ENCODE data around the gene U2AF1L4.

U2AF1L4 gene

DNA sequence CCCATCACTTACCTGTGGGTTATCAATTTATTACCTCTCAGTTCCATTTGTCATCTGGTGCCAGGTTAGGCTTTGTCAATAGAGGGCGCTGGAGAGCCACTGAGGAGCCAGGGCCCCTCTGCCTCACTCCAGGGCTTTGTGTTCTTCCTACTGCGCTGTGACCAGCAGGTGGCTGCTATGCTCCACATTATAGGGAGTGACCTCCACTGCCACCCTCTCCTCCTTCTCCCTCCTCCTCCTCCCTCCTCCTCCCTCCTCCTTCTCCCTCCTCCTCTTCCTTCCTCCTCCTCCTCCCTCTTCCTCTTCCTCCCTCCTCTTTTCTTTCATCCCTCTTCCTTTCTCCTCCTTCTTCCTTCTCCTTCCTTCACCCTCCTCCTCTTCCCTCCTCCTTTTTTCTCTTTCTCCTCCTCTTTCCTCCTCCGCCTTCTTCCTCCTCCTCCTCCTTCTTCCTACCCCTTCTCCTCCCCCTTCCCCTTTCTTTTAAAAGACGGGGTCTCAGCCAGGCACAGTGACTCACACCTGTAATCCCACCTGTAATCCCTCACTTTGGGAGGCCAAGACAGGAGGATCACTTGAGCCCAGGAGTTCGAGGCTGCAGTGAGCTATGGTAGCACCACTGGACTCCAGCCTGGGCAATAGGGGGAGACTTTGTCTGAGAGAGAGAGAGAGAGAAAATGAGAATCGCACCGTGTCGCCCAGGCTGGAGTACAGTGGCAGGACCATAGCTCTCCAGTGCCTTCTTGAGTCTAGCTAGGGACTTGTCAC is 51.2 kb downstream of the U2AF1L4 start (continued):
- TF ChIP-seq, protein P1, sequence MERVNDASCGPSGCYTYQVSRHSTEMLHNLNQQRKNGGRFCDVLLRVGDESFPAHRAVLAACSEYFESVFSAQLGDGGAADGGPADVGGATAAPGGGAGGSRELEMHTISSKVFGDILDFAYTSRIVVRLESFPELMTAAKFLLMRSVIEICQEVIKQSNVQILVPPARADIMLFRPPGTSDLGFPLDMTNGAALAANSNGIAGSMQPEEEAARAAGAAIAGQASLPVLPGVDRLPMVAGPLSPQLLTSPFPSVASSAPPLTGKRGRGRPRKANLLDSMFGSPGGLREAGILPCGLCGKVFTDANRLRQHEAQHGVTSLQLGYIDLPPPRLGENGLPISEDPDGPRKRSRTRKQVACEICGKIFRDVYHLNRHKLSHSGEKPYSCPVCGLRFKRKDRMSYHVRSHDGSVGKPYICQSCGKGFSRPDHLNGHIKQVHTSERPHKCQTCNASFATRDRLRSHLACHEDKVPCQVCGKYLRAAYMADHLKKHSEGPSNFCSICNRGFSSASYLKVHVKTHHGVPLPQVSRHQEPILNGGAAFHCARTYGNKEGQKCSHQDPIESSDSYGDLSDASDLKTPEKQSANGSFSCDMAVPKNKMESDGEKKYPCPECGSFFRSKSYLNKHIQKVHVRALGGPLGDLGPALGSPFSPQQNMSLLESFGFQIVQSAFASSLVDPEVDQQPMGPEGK (tag by site-specific recombination; IDR thresholded peaks at IDR 0.05), result peak; percentile 55
- peak; percentile 81; the same call in 1 of the 2 replicates for TF ChIP-seq SCRT1 (tag by site-specific recombination; IDR thresholded peaks at IDR 0.05; ENCODE audit: borderline replicate concordance)
- TF ChIP-seq ZNF626 (tag by site-specific recombination; IDR thresholded peaks at IDR 0.05), result no peak
- TF ChIP-seq, protein P2, sequence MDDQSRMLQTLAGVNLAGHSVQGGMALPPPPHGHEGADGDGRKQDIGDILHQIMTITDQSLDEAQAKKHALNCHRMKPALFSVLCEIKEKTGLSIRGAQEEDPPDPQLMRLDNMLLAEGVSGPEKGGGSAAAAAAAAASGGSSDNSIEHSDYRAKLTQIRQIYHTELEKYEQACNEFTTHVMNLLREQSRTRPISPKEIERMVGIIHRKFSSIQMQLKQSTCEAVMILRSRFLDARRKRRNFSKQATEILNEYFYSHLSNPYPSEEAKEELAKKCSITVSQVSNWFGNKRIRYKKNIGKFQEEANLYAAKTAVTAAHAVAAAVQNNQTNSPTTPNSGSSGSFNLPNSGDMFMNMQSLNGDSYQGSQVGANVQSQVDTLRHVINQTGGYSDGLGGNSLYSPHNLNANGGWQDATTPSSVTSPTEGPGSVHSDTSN (CRISPR knock-in tag; IDR thresholded peaks at IDR 0.05), result no peak
- TF ChIP-seq ZNF785 (tag by site-specific recombination; IDR thresholded peaks at IDR 0.05), result peak; percentile 94
- no peak for TF ChIP-seq GLI4 (tag by site-specific recombination; IDR thresholded peaks at IDR 0.05)
- peak; percentile 64; the same call in 1 of the 2 replicates for TF ChIP-seq ZNF157 (tag by site-specific recombination; IDR thresholded peaks at IDR 0.05)
- TF ChIP-seq ZBTB21 (tag by site-specific recombination; IDR thresholded peaks at IDR 0.05), result peak; percentile 36; the same call in 1 of the 2 replicates
- TF ChIP-seq, protein P3, sequence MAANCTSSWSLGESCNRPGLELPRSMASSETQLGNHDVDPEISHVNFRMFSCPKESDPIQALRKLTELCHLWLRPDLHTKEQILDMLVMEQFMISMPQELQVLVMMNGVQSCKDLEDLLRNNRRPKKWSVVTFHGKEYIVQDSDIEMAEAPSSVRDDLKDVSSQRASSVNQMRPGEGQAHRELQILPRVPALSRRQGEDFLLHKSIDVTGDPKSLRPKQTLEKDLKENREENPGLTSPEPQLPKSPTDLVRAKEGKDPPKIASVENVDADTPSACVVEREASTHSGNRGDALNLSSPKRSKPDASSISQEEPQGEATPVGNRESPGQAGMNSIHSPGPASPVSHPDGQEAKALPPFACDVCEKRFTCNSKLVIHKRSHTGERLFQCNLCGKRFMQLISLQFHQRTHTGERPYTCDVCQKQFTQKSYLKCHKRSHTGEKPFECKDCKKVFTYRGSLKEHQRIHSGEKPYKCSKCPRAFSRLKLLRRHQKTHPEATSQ (tag by site-specific recombination; IDR thresholded peaks at IDR 0.05), result 0 out of 2 replicates have a peak, but pooled peaks have one; percentile 30
- TF ChIP-seq ZNF350 (tag by site-specific recombination; IDR thresholded peaks at IDR 0.05), result no peak
- no peak for TF ChIP-seq ZNF585B (tag by site-specific recombination; IDR thresholded peaks at IDR 0.05)
- TF ChIP-seq ZNF747 (tag by site-specific recombination; IDR thresholded peaks at IDR 0.05), result no peak
- TF ChIP-seq REPIN1 (tag by site-specific recombination; IDR thresholded peaks at IDR 0.05; ENCODE audit: low read depth), result peak; percentile 84; the same call in 1 of the 2 replicates
- TF ChIP-seq ZIC2 (tag by site-specific recombination; IDR thresholded peaks at IDR 0.05), result peak; percentile 90
- TF ChIP-seq ZNF777 (tag by site-specific recombination; IDR thresholded peaks at IDR 0.05; ENCODE audit: borderline replicate concordance), result no peak
- TF ChIP-seq ZNF514 (tag by site-specific recombination; IDR thresholded peaks at IDR 0.05), result peak; percentile 81; the same call in 1 of the 2 replicates
- TF ChIP-seq GLIS1 (tag by site-specific recombination; IDR thresholded peaks at IDR 0.05), result peak; percentile 71
- TF ChIP-seq ZNF629 (tag by site-specific recombination; IDR thresholded peaks at IDR 0.05), result peak; percentile 72
- no peak for TF ChIP-seq GLI2 (tag by site-specific recombination; IDR thresholded peaks at IDR 0.05; ENCODE audit: borderline replicate concordance, low read depth)
- peak; percentile 68; the same call in 1 of the 2 replicates for TF ChIP-seq ZNF548 (tag by site-specific recombination; IDR thresholded peaks at IDR 0.05)
- TF ChIP-seq SALL2 (tag by site-specific recombination; IDR thresholded peaks at IDR 0.05; ENCODE audit: borderline replicate concordance), result 0 out of 2 replicates have a peak, but pooled peaks have one; percentile 72
- TF ChIP-seq, protein P4, sequence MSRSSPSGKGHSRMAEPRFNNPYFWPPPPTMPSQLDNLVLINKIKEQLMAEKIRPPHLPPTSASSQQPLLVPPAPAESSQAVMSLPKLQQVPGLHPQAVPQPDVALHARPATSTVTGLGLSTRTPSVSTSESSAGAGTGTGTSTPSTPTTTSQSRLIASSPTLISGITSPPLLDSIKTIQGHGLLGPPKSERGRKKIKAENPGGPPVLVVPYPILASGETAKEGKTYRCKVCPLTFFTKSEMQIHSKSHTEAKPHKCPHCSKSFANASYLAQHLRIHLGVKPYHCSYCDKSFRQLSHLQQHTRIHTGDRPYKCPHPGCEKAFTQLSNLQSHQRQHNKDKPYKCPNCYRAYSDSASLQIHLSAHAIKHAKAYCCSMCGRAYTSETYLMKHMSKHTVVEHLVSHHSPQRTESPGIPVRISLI (tag by site-specific recombination; IDR thresholded peaks at IDR 0.05), result no peak
- 0 out of 2 replicates have a peak, but pooled peaks have one; percentile 31 for TF ChIP-seq ZNF248 (tag by site-specific recombination; IDR thresholded peaks at IDR 0.05)
- no peak for TF ChIP-seq ZNF221 (tag by site-specific recombination; IDR thresholded peaks at IDR 0.05; ENCODE audit: borderline replicate concordance)
- TF ChIP-seq ZNF561 (tag by site-specific recombination; IDR thresholded peaks at IDR 0.05; ENCODE audit: borderline replicate concordance), result peak; percentile 63; the same call in 1 of the 2 replicates
- TF ChIP-seq ZNF624 (tag by site-specific recombination; IDR thresholded peaks at IDR 0.05), result no peak
- TF ChIP-seq FEZF1 (tag by site-specific recombination; IDR thresholded peaks at IDR 0.05), result no peak
- TF ChIP-seq ZNF510 (tag by site-specific recombination; IDR thresholded peaks at IDR 0.05; ENCODE audit: insufficient replicate concordance), result no peak
- no peak for TF ChIP-seq ZNF658 (tag by site-specific recombination; IDR thresholded peaks at IDR 0.05)
- peak; percentile 89 for TF ChIP-seq BCL11B (tag by site-specific recombination; IDR thresholded peaks at IDR 0.05; ENCODE audit: low read depth)
- TF ChIP-seq ZNF138 (tag by site-specific recombination; IDR thresholded peaks at IDR 0.05; ENCODE audit: borderline replicate concordance), result no peak
- TF ChIP-seq HOXA7 (CRISPR knock-in tag; IDR thresholded peaks at IDR 0.05; ENCODE audit: borderline replicate concordance), result no peak
- no peak for TF ChIP-seq ZNF596 (tag by site-specific recombination; IDR thresholded peaks at IDR 0.05)
- no peak for TF ChIP-seq ZNF544 (tag by site-specific recombination; IDR thresholded peaks at IDR 0.05)
- peak; percentile 87; the same call in 1 of the 2 replicates for TF ChIP-seq ZNF701 (tag by site-specific recombination; IDR thresholded peaks at IDR 0.05)
- peak; percentile 79 for TF ChIP-seq SP7 (tag by site-specific recombination; IDR thresholded peaks at IDR 0.05)

Data from HEK293 (cell line).